HCT116 (cell line): Measurements from ENCODE around the gene LIN7C.

Source experiments
- EZH2 ChIP-seq: fragments of 200-600 bp; sonication (generic); IDR thresholded peaks from 2 replicates; pipeline ENCODE4 v1.6.1; 2017; ENCODE audit warnings: antibody characterized with exemption, mixed run types
- POLR2A ChIP-seq: IDR thresholded peaks from 2 replicates; pipeline ENCODE4 v1.7.0; 2011; ENCODE audit warnings: borderline replicate concordance; ENCODE audit not compliant: insufficient read depth, insufficient read length; ENCODE audit errors: extremely low read depth
- POLR2AphosphoS5 ChIP-seq: IDR thresholded peaks from 2 replicates; pipeline ENCODE4 v1.6.1; 2011; ENCODE audit warnings: mild to moderate bottlenecking, low read depth, low read length, moderate library complexity
- RAD21 ChIP-seq: IDR thresholded peaks from 2 replicates; pipeline ENCODE4 v1.6.1; 2012; ENCODE audit warnings: low read depth, mild to moderate bottlenecking
- SP1 ChIP-seq: IDR thresholded peaks from 2 replicates; pipeline ENCODE4 v1.6.1; 2012; ENCODE audit warnings: low read depth
- SRF ChIP-seq: IDR thresholded peaks from 2 replicates; pipeline ENCODE4 v1.6.1; 2012; ENCODE audit warnings: low read depth
- YY1 ChIP-seq: IDR thresholded peaks from 2 replicates; pipeline ENCODE4 v1.6.1; 2011; ENCODE audit warnings: low read length, low read depth, moderate library complexity, mild to moderate bottlenecking; ENCODE audit not compliant: insufficient replicate concordance; ENCODE audit errors: extremely low read depth
- TF ChIP-seq, protein P1 (sequence below), 3 experiments: fragments of 200-600 bp in 1 of 3; sonication (generic) in 1 of 3; IDR thresholded peaks in 2 of 3; conservative IDR thresholded peaks in 1 of 3; 2 replicates each; pipeline ENCODE4 v1.5.1; 2012 to 2017; ENCODE audit warnings: low read depth in 2 of 3, low read length in 2 of 3, antibody characterized with exemption in 1 of 3, borderline replicate concordance in 1 of 3, control low read depth in 1 of 3, mild to moderate bottlenecking in 1 of 3, mixed read lengths in 1 of 3, mixed run types in 1 of 3, moderate library complexity in 1 of 3; ENCODE audit not compliant: insufficient read depth in 1 of 3
- TF ChIP-seq, protein P2 (sequence below): IDR thresholded peaks from 2 replicates; pipeline ENCODE4 v1.6.1; 2012; ENCODE audit warnings: low read depth

GRCh38 chr11:27504205-27504604 lies 2.4 kb downstream of the LIN7C start:
- TF ChIP-seq, protein P1, sequence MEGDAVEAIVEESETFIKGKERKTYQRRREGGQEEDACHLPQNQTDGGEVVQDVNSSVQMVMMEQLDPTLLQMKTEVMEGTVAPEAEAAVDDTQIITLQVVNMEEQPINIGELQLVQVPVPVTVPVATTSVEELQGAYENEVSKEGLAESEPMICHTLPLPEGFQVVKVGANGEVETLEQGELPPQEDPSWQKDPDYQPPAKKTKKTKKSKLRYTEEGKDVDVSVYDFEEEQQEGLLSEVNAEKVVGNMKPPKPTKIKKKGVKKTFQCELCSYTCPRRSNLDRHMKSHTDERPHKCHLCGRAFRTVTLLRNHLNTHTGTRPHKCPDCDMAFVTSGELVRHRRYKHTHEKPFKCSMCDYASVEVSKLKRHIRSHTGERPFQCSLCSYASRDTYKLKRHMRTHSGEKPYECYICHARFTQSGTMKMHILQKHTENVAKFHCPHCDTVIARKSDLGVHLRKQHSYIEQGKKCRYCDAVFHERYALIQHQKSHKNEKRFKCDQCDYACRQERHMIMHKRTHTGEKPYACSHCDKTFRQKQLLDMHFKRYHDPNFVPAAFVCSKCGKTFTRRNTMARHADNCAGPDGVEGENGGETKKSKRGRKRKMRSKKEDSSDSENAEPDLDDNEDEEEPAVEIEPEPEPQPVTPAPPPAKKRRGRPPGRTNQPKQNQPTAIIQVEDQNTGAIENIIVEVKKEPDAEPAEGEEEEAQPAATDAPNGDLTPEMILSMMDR (IDR thresholded peaks at IDR 0.05 in 2 of 3, conservative IDR thresholded peaks at IDR 0.05 in 1 of 3; ENCODE audit: borderline replicate concordance in 1 of 3, insufficient read depth in 1 of 3, low read depth in 2 of 3, low read length in 2 of 3): no peak
- TF ChIP-seq SP1 (no peak), SRF (no peak), POLR2AphosphoS5 (no peak), YY1 (no peak), POLR2A (no peak), EZH2 (no peak), RAD21 (no peak)
- TF ChIP-seq, protein P2, sequence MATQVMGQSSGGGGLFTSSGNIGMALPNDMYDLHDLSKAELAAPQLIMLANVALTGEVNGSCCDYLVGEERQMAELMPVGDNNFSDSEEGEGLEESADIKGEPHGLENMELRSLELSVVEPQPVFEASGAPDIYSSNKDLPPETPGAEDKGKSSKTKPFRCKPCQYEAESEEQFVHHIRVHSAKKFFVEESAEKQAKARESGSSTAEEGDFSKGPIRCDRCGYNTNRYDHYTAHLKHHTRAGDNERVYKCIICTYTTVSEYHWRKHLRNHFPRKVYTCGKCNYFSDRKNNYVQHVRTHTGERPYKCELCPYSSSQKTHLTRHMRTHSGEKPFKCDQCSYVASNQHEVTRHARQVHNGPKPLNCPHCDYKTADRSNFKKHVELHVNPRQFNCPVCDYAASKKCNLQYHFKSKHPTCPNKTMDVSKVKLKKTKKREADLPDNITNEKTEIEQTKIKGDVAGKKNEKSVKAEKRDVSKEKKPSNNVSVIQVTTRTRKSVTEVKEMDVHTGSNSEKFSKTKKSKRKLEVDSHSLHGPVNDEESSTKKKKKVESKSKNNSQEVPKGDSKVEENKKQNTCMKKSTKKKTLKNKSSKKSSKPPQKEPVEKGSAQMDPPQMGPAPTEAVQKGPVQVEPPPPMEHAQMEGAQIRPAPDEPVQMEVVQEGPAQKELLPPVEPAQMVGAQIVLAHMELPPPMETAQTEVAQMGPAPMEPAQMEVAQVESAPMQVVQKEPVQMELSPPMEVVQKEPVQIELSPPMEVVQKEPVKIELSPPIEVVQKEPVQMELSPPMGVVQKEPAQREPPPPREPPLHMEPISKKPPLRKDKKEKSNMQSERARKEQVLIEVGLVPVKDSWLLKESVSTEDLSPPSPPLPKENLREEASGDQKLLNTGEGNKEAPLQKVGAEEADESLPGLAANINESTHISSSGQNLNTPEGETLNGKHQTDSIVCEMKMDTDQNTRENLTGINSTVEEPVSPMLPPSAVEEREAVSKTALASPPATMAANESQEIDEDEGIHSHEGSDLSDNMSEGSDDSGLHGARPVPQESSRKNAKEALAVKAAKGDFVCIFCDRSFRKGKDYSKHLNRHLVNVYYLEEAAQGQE: no peak
